Activated CD4-positive, alpha-beta T cell treated with anti-CD3 and anti-CD28 coated beads, Interleukin-2, Interleukin-6, amounts not matched to agents 100 ng/mL and 50 ng/mL, durations not matched to agents 16 hours and 8 hours (primary cell): ENCODE measurements around the gene AP1M1.

ENCODE experiments used
- DNase-seq: peaks from one replicate; pipeline ENCODE4 v3.0.0-alpha.2; 2020

Gene AP1M1

DNA sequence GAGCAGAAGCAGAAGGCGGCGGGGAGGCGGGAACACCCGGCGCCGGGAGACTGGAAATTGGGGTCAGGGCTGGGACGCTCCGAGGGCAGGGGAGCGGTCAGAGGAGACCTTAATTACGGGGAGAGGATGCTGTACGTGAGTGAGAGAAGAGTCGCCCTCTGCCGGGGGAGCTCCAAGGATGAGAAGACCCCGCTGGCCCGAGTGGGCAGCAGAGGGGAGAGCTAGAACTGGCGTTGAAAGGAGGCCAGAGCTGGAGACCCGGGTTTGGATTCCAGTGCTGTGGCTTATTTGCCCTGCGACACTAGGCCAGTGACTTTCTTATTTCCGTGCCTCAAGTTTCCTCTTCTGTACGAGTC, 12.0 kb upstream of the AP1M1 start:
- peak; percentile 44 for DNase-seq

DNA sequence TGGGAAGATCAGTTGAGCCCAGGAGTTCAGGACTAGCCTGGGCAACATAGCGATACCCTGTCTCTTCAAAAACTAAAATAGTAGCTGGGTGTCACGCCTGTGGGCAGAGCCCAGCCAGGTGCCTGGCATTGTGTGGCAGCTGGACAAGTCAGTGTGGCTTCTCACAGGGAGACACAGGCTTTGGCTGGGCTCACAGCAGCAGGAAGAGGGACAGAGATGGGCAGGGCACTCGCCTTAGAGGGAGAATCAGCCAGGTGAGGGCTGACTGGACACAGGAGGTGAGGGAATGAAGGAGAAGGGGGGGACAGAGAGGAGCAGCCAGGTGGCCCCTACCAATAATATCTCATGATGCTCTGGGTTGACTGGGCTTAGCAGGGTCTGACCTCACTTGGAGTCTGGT, 9.2 kb upstream of the AP1M1 start:
- DNase-seq, result no peak

DNA sequence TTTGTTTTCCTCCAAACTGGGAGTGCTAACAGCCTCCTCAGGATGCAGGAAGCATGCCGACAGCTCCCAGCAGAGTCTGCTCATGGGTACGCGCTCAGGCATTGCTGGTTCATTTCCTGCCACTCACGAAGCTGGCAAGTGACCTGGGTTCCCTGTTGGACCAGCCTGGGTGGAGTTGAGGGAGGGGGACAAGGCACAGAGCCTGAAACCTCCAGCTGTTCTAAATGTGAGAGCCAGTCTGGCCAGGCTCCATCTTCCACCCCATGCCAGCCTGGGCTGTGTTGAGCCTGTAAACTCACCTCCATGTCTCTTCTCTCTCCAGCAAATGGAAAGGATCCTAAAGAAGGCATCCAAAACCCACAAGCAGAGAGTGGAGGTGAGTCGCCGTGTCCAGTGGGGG, 7.5 kb upstream of the AP1M1 start:
- no peak for DNase-seq

DNA sequence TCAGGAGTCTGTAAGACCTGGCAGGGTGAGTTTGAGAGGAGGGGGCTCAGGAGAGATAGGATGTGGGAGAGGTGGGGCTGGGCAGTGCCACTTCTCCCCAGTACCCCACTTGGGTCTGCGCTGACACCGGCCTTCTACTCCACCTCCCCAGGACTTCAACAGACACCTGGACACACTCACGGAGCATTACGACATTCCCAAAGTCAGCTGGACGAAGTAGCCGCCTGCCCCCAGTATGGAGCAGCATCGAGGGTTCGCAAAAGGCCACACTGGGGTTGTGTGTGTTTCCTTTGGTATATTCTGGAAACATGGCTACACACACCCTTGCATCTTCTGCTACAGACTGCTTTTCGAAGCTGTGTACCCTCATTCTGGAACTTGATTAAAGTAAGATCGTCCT, 7.0 kb upstream of the AP1M1 start:
- no peak for DNase-seq

DNA sequence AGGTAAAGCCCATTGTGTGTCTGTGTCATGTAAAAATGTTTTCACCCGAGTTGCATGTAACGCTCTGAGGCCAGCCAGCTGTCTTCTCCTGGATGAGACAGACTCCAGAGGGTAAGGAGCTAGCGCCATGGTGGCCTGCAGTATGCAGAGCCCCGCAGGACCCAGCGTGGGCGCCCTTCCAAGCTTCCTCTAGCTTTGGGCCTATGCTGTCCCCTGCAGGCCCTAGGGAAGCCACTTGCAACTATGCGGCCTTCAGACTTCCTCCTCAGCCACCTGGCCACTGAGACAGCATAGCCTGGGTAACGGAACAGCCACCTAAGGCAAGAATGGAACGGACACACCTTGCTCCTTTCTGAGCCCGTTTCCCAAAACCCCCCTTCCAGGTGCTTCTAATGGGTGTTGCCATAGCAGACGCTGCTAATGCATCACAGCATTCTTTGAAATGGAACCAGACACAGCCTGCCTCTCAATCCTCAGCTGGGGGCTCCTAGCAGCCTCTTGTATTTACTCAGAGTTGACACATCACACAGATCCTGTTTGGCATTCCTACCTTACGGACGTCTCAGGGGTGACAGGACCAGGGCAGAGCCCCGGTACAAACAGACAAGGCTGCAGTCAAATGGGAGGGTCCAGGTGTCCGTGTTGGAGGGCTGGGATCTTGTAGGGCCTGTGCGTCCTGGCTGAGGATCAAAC, 6.3 kb upstream of the AP1M1 start:
- DNase-seq, result no peak

DNA sequence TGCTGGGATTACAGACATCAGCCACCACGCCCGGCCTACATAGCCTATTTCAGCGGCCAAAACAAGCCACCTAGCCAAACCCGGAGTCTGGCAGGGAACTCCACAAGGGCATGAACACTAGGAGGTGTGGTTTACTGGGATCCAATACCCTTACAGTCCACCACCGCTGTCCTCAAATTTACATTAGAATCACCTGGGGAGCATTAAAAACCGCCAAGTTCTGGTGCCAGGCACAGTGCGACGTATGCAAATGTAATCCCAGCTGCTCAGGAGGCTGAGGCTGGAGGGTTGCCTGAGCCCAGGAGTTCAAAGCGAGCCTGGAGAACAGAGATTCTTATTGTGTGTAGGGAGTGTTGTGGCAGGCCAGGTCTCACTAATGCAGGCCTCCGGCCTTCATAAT, 4.2 kb upstream of the AP1M1 start:
- no peak for DNase-seq

DNA sequence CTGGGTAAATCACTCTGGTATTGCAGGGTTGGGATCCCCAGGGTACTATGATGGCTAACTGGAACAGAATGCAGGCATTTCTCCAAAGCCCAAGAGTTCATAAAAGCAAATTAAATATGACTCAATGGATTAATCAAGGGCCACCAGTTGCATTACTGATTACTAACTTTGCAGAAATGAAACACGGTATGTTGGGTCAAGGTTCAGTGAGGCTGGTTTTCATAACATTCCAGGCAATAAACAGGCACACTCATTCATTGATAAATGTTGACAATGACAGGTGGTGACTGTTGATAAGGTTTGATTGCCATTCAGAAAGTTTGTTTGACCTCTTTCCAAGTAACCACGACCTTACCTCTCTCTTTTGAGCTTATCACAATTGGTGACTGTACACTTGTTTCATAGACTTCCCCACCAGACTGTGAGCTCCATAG, 506 bp upstream of the AP1M1 start:
- no peak for DNase-seq

DNA sequence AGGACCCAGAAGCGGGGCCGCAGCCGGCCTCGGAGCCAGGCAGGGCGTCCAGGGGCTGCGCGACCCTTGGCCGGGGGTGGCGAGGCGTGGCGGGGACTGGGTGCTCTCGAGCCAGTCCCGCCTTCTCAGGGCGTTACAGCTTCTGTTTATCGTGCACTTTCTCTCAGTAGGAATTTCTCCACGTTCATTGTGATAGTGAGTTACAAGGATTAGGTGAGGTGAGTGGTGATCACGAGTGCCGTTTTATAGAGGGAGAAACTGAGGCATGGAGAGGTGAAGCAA, 600 bp downstream of the AP1M1 start:
- no peak for DNase-seq

DNA sequence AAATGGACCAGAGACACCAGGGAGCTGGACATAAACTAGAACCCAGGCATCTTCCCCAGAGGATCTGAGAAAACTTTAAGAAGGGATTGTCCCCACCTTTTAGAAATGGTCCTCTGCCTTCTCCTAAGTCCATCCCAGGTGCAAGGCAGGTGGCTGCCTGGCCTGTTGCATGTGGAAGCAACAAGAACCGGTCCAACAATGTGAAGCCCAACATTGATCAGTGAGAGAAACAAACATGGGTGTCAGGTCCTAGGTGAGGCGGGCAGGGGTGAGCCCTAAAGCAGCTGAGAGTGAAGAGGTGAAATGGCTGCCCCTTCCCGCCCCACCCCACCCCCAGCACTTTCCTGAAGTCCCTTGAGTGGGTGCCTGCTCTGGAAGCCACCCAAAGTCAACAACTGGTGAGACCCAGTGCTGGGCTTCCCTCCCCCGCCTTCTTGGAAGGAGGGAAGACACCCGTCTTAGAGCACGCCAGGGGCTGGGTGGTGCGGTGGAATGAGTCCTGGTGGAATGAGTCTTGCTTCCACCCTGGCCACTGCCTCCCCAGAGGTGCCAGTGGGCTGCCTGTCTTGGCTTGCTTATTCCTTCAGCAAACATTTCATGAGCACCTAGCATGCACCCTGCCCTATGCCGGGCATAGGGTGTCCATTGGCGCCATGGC, 1.7 kb downstream of the AP1M1 start:
- no peak for DNase-seq

DNA sequence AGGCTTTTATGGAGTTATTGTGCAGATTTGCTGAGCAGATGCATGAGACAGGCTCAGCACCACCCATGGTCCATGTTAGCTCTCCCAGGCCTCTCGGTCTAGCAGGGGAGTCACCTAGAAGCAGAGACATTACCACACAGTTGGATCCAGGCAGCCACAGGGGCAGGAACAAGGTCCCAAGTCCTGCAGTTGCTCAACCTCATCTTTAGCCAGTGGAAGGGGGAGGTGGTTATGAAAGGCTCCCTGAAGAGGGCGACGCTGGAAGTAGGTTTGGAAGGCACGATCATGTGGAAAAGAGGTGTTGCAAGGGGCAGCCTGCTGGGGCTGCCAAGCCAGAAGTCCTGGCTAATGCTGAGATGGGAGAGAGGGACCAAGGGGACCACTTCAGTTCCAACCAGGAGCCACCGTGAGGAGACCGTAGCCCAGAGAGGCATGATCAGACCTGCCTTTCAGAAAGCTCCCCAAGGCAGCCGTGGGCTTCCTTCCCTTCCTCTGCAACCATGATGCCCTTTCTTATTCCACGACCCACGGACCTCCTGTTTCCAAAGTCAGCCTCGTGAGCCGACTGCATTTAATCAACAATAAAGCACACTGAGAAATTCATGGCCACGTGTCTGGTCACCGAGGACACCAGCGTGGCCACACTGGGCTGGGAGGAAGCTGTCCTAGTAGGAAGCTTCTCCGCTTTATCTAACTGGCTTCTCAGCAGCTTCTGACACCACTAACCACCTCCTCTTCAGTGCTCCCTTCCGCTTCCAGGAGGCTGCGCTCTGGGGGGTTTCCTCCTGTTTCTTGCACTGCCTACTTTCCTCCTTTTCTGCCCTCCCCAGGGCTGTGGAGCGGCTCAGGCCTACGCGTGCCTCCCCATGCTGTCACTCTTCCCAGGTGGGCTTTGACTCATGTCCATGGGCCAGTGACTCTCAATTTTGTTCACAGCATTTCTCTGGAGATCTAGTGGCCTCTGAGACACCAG, 2.6 kb downstream of the AP1M1 start:
- DNase-seq, result no peak

DNA sequence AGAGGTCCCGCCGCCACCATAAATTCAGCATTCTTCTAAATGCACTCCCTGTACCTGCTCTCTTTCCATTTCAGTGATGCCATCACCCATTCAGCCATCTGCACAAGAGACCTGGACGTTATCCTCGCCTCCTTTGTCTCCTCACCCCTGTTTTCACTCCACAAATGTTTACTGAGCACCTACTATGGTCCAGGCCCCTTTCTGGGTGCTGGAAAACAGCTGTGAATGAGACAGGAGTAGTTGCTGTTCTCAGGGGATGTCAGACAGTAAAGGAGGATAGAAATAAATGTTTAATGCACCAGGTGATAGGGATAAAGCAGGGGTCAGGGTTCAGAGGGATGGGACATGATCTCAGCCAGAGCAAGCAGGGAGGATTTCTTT, 3.3 kb downstream of the AP1M1 start:
- no peak for DNase-seq

DNA sequence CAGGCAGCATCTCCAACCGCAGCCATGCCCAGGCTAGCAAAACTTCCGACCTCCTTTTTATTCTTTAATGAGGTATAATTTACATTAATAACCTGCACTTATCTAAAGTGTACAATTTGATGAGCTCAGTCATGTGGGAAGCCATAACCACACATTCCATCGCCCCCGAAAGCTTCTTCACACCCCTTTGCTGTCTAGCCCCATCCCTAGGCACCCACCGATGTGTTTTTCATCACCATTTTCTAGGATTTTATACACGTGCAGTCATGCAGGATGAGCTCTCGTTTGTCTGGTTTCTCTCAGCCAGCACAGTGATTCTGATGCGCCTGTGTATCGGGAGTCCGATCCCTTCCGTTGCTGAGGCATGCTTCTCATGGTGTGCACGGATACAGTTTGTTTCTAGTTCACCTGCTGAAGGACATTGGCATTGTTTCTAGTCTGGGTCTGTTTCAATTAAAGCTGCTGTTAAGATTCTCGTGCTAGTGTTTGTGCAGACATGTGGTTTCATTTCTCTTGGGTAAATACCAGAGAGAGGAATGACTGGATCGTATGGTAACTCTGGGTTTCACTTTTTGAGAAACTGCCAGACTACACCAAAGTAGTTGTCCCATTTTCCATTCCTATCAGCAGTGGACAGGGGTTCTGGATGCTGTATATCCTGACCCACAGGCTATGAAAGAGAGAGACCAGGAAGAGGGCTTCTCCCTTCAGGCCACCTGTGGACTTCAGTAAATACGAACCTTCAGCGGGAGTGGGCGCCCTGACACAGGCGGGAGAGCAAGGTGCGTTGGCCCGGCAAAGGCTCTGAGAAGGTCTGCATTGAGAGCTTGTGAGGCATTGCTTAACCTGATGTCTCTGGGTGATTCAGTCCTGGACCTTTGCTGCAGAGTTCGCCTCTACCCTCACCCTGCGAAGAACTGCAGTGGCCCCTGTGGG, 4.9 kb downstream of the AP1M1 start:
- peak; percentile 39 for DNase-seq

DNA sequence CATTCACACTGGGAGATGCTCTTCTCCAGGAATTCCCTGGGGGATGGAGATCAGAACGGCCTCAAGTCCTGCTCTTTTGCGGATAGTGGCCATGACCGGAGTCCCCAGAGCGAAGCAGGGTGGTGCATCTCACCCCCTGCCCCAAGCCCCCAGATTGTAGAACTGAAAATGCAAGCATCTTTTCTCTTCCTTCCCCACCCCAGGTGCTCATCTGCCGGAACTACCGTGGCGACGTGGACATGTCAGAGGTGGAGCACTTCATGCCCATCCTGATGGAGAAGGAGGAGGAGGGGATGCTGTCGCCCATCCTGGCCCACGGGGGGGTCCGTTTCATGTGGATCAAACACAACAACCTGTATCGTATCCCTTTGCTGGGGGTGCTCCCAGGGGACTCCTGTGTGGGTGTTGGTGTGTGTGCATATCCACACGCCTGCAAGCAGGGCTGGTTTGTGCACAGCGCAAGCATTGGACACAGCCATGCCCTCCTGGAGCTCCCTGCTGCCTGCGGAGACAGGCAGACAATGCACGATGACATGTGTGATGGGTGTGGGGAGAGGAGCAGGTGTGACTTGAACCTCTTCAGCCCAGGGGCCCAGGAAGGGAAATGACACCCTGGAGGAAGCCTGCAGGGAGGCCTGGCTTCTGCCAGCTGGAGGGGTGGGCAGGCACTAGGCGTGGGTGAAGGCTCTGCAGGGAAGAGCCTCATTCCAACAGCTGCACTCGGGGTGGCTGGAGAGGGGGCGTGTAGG, 5.7 kb downstream of the AP1M1 start:
- no peak for DNase-seq

DNA sequence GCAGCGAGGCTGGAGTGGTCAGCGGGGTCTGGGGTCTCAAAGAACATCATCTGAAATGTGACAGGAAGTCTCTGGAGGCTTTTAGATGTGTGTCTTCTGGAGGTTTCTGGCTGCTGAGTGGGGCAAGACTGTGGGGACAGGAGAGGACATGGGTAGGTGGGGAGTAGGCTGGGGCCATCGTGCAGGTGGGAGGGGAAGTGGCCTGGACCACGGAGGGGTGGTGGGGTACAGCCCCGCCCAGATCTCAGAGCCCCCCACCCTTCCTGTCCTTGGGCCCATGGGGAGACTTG, 6.2 kb downstream of the AP1M1 start:
- no peak for DNase-seq

DNA sequence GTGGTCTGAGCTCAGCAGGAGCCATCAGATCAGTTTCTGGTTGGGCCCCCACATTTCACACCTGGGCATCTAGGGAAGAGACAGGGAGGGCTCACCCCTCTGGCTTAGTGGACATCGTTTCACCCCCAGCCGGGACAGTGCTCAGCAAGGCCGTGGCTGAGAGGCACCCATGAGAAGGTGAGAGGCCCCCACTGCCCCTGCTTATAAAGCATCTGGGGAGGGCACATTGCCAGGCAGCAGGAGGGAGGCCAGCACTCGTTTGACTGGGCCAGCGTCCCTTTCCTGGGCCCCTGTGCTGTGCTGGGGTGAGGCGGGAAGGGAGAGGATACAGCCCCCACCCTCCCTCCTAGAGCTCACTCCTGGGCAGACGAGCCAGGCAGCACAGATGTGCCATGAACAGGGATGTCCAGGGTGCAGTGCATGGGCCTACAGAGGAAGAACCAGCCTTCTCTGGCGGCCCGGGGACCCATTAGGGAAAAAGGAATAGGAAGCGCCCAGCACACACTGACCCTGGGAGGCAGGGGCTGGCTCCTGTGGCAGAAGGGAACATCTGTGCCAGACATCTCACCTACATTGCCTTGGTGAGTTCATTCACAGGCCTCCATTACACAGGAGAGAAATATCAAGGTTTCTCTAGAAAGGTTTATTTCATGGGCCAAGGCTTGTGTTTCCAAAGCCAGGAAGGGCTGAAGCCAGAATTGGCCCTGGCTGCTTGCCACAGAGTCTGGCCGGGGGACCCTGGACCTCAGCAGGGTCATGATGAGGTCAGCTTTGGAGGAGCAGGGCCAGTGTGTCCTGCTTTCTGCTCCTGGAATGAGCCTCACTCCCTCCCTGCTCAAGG, 7.7 kb downstream of the AP1M1 start:
- DNase-seq, result no peak

DNA sequence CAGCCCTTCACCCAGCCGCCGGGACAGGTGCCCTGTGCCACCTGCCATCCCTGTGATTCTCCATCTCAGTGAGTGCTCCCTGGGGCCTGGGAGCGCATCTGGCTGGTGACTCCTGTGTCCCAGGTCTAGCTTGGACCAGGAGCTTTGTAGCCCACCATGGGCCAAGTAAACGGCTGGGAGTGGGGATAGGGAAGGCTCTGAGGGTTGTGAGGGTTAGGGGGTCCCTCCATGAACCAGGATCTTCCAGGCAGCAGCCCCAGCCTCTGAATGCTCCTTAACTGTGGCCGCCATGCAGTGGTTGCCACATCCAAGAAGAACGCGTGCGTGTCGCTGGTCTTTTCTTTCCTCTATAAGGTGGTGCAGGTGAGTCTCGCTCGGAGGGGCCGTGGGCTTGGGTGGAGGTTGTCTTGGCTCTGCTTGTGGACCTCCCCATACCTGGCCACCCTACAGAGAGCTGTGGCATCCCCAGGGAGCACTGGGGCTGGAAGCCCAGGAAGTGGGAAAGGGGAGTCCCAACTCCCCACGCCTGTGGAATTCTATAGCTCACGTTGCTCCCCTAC, 8.4 kb downstream of the AP1M1 start:
- DNase-seq, result no peak

DNA sequence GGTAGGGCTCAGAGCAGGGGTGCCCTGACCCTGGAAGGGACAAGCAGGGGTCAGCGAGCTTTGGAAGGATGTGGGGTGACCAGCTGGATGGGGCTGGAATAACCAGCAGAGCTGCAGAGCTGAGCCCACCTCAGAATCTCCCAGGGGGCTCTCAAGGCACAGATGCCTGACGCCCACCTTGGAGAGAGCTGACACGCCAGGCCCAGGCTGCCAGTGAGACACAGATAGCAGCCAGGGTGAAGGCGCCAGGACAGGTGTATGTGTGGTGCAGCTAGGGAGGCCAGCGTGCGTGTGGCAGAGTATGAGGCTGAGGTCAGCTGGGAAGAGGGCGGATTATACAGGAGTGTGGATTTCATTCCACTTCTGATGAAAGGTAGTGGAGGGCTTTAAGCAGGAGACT, 8.9 kb downstream of the AP1M1 start:
- no peak for DNase-seq

DNA sequence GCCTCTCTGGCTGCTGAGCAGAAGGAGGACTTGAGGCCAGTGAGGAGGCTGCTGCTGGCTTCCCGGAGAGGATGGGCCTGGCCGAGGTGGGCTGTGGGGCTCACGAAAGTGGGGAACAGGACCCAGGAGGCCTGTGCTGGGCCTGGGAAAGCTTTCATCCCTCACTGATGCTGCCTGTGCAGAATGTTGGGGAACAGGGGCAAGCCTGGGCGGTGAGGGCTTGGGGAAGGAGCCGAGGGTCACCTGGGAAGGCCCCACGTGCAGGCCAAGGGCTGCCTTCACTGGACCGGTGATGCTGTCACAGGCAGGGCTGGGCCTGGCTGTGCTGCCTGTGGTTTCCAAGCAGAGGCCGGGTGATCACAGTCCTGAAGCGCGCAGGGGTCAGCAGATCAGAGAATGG, 9.4 kb downstream of the AP1M1 start:
- DNase-seq, result no peak

DNA sequence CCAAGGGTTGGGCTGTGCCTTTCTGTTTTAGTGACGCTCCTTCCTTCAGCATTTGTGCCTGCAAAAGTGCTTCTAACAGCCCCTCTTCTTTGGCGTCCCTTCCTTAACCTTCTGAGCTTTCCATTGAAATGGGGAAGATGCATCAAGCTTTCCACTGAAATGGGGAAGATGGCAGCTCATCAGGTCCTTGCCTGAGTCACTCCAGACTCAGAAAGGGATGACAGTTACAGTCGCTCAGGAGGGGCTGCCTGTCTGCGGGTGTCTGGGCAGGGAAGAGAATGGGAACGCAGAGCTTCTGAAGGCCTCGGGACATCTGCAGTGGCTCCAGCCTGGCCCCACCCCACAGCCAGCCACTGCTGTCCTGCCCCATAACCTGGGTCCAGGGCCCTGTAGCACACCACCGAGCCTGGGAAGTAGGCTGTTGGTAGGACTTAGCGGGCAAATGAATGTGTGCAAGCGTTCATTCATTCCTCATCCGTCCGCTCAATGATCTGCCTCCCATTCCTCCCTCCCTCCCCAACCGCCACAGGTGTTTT, 9.8 kb downstream of the AP1M1 start:
- DNase-seq, result no peak

DNA sequence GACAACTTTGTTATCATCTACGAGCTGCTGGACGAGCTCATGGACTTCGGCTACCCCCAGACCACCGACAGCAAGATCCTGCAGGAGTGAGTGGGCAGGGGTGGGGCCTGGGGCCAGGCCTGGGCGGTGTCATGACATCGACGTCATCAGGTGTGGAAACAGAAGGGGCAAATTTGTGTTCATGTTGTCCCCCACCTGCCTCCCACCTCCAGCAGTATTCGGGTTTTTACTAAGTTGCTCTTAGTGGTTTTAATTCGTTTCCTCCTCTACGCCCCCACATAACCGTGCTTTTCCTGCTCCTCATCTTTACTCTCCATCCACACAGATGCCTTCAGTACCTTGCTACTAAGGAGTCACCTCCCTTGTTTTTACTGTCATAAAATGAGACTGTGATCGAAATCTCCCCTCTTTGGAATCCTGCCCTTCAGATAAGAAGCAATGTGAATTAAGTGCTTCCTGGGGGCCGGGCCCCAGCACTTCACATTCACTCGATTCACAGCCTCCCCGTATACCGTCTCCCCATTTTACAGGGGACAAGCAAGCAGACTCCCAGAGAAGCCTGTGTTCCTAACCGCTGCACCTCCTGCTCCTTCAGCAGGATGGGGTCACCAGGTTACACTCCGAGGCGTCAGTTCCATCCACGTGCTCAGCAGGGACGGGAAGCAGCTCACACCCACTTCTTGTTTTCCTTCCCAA, 10.5 kb downstream of the AP1M1 start:
- no peak for DNase-seq
